ENCODE results near the gene RUVBL2. TPM values are rescaled to one million over a fixed set of nuclear protein-coding genes. Genes with fewer than 3 reads are reported as not detected.

RUVBL2 gene
- total and polyA plus RNA-seq, 10 donors, result 32.0 to 58.4 (median 40.4) TPM

DNA sequence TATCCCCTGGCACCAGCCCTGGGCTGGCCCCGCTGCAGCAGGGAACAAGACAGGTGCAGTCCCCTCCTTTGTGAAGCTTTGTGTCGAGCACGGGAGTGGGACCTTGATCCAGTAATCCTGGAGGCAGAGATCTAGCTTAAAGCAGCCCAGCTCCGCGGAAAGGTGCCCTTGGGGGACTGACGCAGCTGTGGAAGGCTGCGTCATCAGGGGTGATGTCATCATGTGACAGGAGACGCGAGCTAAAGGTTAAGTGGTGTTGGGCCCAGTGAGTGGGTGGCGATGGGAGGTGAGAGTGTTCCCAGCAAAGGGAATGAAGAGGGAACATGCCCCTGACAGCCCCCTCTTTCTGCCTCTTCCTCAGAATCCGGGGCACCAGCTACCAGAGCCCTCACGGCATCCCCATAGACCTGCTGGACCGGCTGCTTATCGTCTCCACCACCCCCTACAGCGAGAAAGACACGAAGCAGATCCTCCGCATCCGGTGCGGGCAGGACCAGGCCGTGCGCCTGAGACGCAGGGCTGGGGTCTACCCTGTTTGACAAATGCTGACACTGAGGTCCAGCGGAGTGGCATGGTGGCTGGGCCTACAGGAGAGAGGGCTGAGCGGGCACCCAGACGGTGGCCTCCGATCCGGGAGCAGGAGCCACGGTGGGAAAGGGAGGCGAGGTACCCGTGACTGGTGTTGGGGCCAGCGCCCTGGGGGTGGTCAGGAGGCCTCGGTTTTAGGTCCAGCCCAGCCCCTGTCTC is 20.6 kb downstream of the RUVBL2 start:
- no peak overlapping the region for H3K27ac ChIP-seq
- peaks cover 0 to 72% (median 47%) of the 10 kb centered on the region in 6 donors for H3K36me3 ChIP-seq
- H3K27me3 ChIP-seq (replicated peaks in 1 of 7), result peaks cover 0 to 18% (median 2%) of the 10 kb centered on the region in 7 donors
- DNase-seq, result no peak
- no peak overlapping the region for H3K4me3 ChIP-seq
- 91 to 95% (median 94%) methylated on average over 31 to 32 of the region's 32 CpGs for WGBS, 5 donors
- TF ChIP-seq, protein P1, sequence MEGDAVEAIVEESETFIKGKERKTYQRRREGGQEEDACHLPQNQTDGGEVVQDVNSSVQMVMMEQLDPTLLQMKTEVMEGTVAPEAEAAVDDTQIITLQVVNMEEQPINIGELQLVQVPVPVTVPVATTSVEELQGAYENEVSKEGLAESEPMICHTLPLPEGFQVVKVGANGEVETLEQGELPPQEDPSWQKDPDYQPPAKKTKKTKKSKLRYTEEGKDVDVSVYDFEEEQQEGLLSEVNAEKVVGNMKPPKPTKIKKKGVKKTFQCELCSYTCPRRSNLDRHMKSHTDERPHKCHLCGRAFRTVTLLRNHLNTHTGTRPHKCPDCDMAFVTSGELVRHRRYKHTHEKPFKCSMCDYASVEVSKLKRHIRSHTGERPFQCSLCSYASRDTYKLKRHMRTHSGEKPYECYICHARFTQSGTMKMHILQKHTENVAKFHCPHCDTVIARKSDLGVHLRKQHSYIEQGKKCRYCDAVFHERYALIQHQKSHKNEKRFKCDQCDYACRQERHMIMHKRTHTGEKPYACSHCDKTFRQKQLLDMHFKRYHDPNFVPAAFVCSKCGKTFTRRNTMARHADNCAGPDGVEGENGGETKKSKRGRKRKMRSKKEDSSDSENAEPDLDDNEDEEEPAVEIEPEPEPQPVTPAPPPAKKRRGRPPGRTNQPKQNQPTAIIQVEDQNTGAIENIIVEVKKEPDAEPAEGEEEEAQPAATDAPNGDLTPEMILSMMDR (IDR thresholded peaks at IDR 0.05 in 8 of 11, conservative IDR thresholded peaks at IDR 0.05 in 3 of 11), result no peak
- TF ChIP-seq POLR2A (IDR thresholded peaks at IDR 0.05), result no peak
- TF ChIP-seq POLR2AphosphoS5 (IDR thresholded peaks at IDR 0.05), result no peak
- intact Hi-C loops (cut with DNase I; ENCODE audit: low total_unique reads), result no loop called here
- no peaks in the 10 kb centered on the region for H3K9me3 ChIP-seq
- peaks cover 4 to 25% (median 20%) of the 10 kb centered on the region in 6 donors for H3K4me1 ChIP-seq

DNA sequence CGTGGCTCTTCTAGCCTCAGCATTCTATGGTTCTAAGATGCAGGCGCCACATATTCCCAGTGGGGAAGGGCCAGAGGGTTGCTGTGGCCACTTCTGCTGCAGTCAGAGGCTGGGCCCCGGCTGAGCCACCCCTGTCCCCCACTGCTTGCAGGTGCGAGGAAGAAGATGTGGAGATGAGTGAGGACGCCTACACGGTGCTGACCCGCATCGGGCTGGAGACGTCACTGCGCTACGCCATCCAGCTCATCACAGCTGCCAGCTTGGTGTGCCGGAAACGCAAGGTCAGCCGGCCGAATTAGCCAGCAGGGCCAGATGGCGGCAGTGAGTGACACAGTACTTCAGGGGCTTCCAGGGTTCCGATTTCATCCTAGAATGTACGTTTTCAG is 21.2 kb downstream of the RUVBL2 start:
- H3K27me3 ChIP-seq (replicated peaks in 1 of 7), result peaks cover 0 to 24% (median 7%) of the 10 kb centered on the region in 7 donors
- DNase-seq, result no peak
- peaks cover 4 to 30% (median 25%) of the 10 kb centered on the region in 6 donors for H3K4me1 ChIP-seq
- H3K4me3 ChIP-seq, result no peak overlapping the region
- H3K36me3 ChIP-seq, result peaks cover 0 to 66% (median 42%) of the 10 kb centered on the region in 6 donors
- H3K27ac ChIP-seq, result no peak overlapping the region
- H3K9me3 ChIP-seq, result no peaks in the 10 kb centered on the region
- WGBS, 5 donors, result 91 to 98% (median 94%) methylated on average over 17 to 18 of the region's 18 CpGs
- TF ChIP-seq, protein P1 (IDR thresholded peaks at IDR 0.05 in 8 of 11, conservative IDR thresholded peaks at IDR 0.05 in 3 of 11), result no peak
- TF ChIP-seq POLR2AphosphoS5 (IDR thresholded peaks at IDR 0.05) (peak in 1 of 3 donors; percentile 52), POLR2A (IDR thresholded peaks at IDR 0.05) (no peak)
- intact Hi-C loops (cut with DNase I; ENCODE audit: low total_unique reads), result no loop called here

DNA sequence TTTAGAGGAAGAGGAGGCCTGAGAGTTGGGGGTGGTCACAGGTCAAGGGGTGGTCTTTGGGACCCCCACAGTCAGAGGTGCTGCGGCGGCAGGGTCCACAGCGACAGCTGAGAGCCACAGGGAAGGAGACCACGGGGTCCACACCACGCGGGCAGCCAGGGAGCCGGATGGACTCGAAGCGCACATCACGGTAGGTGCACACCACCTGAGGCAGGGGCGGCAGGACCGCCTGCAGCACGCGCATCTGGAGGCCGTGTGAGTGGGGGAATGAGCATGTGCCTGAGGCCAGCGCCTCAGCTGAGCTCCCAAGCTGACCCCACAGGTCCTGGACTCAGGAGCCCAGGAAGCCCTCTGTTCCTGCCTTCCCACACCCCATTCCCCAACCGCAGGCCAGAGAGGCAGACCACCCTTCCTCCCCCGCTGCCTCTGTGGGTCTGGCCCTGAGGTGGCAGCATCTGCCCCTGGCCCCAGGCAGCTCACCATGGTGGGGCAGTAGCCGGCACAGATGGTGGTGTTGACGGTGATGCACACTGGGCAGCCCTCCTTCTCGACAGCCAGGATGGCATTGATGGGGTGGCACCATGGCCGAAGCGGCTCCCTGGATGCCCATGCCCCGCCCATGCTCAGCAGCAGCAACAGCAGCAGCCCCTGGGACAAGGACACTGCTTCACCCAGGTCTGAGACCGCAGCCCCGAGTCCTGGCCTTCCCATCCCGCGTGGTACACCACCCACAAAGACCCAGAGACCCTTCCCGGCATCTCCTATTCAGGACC is 22.6 kb downstream of the RUVBL2 start:
- Histone ChIP-seq H3K4me3 (no peak overlapping the region), H3K27me3 (replicated peaks in 1 of 7) (peaks cover 0 to 34% (median 7%) of the 10 kb centered on the region in 7 donors), H3K27ac (no peak overlapping the region), H3K4me1 (peaks cover 4 to 32% (median 25%) of the 10 kb centered on the region in 6 donors), H3K36me3 (peaks cover 0 to 52% (median 31%) of the 10 kb centered on the region in 6 donors), H3K9me3 (no peaks in the 10 kb centered on the region)
- DNase-seq, result no peak
- intact Hi-C loops (cut with DNase I; ENCODE audit: low total_unique reads), result no loop called here
- 87 to 98% (median 92%) methylated on average over 21 to 29 of the region's 29 CpGs for WGBS, 5 donors
- TF ChIP-seq POLR2A (IDR thresholded peaks at IDR 0.05) (no peak), POLR2AphosphoS5 (IDR thresholded peaks at IDR 0.05) (peak in 1 of 3 donors; percentile 38)

DNA sequence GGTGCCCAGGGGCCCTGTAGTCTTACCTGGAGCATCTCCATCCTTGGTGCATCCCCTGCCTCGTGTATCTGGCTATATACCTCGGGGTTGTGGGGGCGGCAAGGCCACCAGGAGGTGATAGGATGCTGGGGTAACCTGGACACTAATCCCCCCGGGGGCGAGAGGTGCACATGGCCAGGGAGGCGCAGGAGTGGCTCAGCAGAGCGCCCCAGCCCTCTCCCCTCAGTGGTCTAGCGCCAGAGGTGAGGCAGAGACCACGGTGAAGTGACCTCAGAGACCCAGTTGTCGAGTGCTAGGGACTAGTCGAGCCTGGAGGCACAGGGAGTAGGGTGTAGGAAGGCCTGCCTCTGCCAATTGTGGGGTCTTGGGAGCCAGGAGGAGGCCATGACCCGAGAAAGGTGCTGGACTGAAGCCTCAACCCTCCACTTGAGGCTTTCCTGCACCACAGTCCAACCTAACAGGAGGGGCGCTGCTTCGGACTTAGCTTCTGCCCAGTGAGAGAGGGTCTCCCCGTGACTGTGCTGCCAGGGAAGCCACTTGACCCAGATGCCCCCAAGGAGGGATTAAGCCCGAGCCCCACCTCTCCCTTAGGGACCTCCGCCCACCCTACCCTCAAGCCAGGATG is 23.5 kb downstream of the RUVBL2 start, which contains the start of gene LHB:
LHB (minus strand) TSS at position 51 of the 625 bp plus-strand sequence; CDS start at position 41, 10 bp downstream.
- Histone ChIP-seq H3K9me3 (no peaks in the 10 kb centered on the region), H3K4me1 (peaks cover 4 to 32% (median 25%) of the 10 kb centered on the region in 6 donors), H3K27ac (peak within 1 kb of the TSS in 7 of 8 donors; percentile 9 to 59 (median 44)), H3K36me3 (peaks cover 0 to 43% (median 22%) of the 10 kb centered on the region in 6 donors), H3K4me3 (peak within 1 kb of the TSS; percentile 43 to 77 (median 52)), H3K27me3 (replicated peaks in 1 of 7) (peaks cover 0 to 34% (median 7%) of the 10 kb centered on the region in 7 donors)
- WGBS, 5 donors, result 63 to 76% (median 71%) methylated on average over 13 to 17 of the region's 17 CpGs
- DNase-seq, result no peak
- TF ChIP-seq, protein P1 (IDR thresholded peaks at IDR 0.05 in 8 of 11, conservative IDR thresholded peaks at IDR 0.05 in 3 of 11), result no peak
- TF ChIP-seq POLR2A (IDR thresholded peaks at IDR 0.05) (no peak), POLR2AphosphoS5 (IDR thresholded peaks at IDR 0.05) (no peak)
- intact Hi-C loops (cut with DNase I; ENCODE audit: low total_unique reads), result no loop called here
